GM23338 (cell line): ENCODE measurements around the gene JAKMIP2.

Source experiments
- TF ChIP-seq, protein P1 (sequence below): IDR thresholded peaks from one replicate; pipeline ENCODE4 v1.6.1; 2018; ENCODE audit warnings: antibody characterized with exemption; ENCODE audit not compliant: unreplicated experiment
- TF ChIP-seq, protein P2 (sequence below), 2 experiments: fragments of 200-600 bp in 1 of 2; sonication (generic) in 1 of 2; conservative IDR thresholded peaks; 2 replicates each; pipeline versions ENCODE4 v1.5.1 to v1.6.1; 2016 to 2017; ENCODE audit warnings: antibody characterized with exemption in 2 of 2, low read depth in 2 of 2, mild to moderate bottlenecking in 2 of 2, moderate library complexity in 1 of 2

DNA sequence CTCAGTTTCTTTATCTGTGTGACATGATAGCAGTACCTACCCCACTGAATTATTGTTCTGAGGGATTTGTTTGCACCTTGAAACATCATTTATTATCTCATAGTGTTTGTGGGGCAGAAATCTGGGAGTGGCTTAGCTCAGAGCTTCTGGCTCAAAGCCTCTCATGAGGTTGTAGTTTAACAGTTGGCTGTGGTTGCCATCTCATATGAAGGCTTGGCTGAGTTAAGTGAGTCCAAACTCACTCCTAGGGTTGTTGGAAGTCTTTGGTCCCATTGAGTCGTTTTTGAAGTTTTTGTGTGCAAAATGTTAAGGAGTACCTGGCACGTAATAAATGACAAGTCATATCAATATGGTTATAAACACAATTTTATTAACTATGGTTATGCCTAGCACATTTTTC is 3.6 kb upstream of the JAKMIP2 start:
- TF ChIP-seq, protein P1, sequence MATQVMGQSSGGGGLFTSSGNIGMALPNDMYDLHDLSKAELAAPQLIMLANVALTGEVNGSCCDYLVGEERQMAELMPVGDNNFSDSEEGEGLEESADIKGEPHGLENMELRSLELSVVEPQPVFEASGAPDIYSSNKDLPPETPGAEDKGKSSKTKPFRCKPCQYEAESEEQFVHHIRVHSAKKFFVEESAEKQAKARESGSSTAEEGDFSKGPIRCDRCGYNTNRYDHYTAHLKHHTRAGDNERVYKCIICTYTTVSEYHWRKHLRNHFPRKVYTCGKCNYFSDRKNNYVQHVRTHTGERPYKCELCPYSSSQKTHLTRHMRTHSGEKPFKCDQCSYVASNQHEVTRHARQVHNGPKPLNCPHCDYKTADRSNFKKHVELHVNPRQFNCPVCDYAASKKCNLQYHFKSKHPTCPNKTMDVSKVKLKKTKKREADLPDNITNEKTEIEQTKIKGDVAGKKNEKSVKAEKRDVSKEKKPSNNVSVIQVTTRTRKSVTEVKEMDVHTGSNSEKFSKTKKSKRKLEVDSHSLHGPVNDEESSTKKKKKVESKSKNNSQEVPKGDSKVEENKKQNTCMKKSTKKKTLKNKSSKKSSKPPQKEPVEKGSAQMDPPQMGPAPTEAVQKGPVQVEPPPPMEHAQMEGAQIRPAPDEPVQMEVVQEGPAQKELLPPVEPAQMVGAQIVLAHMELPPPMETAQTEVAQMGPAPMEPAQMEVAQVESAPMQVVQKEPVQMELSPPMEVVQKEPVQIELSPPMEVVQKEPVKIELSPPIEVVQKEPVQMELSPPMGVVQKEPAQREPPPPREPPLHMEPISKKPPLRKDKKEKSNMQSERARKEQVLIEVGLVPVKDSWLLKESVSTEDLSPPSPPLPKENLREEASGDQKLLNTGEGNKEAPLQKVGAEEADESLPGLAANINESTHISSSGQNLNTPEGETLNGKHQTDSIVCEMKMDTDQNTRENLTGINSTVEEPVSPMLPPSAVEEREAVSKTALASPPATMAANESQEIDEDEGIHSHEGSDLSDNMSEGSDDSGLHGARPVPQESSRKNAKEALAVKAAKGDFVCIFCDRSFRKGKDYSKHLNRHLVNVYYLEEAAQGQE: no peak
- TF ChIP-seq, protein P2, sequence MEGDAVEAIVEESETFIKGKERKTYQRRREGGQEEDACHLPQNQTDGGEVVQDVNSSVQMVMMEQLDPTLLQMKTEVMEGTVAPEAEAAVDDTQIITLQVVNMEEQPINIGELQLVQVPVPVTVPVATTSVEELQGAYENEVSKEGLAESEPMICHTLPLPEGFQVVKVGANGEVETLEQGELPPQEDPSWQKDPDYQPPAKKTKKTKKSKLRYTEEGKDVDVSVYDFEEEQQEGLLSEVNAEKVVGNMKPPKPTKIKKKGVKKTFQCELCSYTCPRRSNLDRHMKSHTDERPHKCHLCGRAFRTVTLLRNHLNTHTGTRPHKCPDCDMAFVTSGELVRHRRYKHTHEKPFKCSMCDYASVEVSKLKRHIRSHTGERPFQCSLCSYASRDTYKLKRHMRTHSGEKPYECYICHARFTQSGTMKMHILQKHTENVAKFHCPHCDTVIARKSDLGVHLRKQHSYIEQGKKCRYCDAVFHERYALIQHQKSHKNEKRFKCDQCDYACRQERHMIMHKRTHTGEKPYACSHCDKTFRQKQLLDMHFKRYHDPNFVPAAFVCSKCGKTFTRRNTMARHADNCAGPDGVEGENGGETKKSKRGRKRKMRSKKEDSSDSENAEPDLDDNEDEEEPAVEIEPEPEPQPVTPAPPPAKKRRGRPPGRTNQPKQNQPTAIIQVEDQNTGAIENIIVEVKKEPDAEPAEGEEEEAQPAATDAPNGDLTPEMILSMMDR (conservative IDR thresholded peaks at IDR 0.05; ENCODE audit: low read depth in 2 of 2): no peak
